A549 (cell line): ENCODE measurements around the gene INPP4B. TPM values are rescaled to one million over a fixed set of nuclear protein-coding genes. Genes with fewer than 3 reads are reported as not detected.

Source experiments
- ATAC-seq, 2 experiments: fragments of 200-7000 bp in 1 of 2; fragments of >200 bp in 1 of 2; cut with Nextera tagmentation in 1 of 2; cut with Tn5 transposase in 1 of 2; 3 replicates each; pipeline versions ENCODE4 v1.8.0 to v1.9.1; 2018 to 2020; ENCODE audit warnings: mild to moderate bottlenecking in 1 of 2, moderate library complexity in 1 of 2
- CTCF ChIA-PET: fragments of 300-600 bp; sonication (Branson Sonifier 250); formaldehyde crosslinking; extraction: SDS; loops from one replicate; lab custom pipeline; 2021; ENCODE audit warnings: antibody characterized with exemption, inconsistent platforms; lab: Yijun Ruan, JAX
- POLR2A ChIA-PET: fragments of 350-600 bp; formaldehyde crosslinking; extraction: SDS; loops from one replicate; lab custom pipeline; 2021; ENCODE audit warnings: antibody characterized with exemption, inconsistent platforms; lab: Yijun Ruan, JAX
- DNase-seq, 2 experiments: peaks; one replicate each; pipeline versions ENCODE4 v3.0.0 to v3.0.0-alpha.2; 2011 to 2016; ENCODE audit warnings: low read depth in 1 of 2, low spot score in 1 of 2
- FAIRE-seq: peaks from 2 replicates; lab custom pipeline; 2011; peaks lifted over from hg19 to GRCh38; lab: Jason Lieb, UNC
- H3K27ac ChIP-seq, 2 experiments: fragments of >200 bp; sonication (Bioruptor Twin); formaldehyde crosslinking; 3 replicates each; pipeline ENCODE4 v1.5.1; 2016 to 2017
- H3K4me1 ChIP-seq: fragments of >200 bp; sonication (Bioruptor Twin); formaldehyde crosslinking; 3 replicates; pipeline ENCODE4 v1.6.1; 2016
- H3K4me2 ChIP-seq: fragments of >200 bp; sonication (Bioruptor Twin); formaldehyde crosslinking; 3 replicates; pipeline ENCODE4 v1.6.1; 2016
- H3K4me3 ChIP-seq: fragments of >200 bp; sonication (Bioruptor Twin); formaldehyde crosslinking; 3 replicates; pipeline ENCODE4 v1.5.1; 2016
- H3K9me3 ChIP-seq: fragments of >200 bp; sonication (Bioruptor Twin); formaldehyde crosslinking; 3 replicates; pipeline ENCODE4 v1.6.1; 2016
- CHD4 ChIP-seq: fragments of 200-600 bp; sonication (generic); IDR thresholded peaks from 2 replicates; pipeline ENCODE4 v1.6.1; 2016; ENCODE audit warnings: antibody characterized with exemption, mild to moderate bottlenecking, borderline replicate concordance
- EHF ChIP-seq: fragments of 250-450 bp; sonication (Bioruptor Pico); IDR thresholded peaks from 2 replicates; pipeline ENCODE4 v1.5.0; 2020; ENCODE audit warnings: mild to moderate bottlenecking
- EHMT2 ChIP-seq: fragments of 200-600 bp; sonication (generic); IDR thresholded peaks from 2 replicates; pipeline ENCODE4 v1.6.1; 2016; ENCODE audit warnings: antibody characterized with exemption, low read depth, mild to moderate bottlenecking, moderate library complexity
- FOSL2 ChIP-seq, 2 experiments: fragments of 450-650 bp in 1 of 2; fragments of >200 bp in 1 of 2; sonication (Bioruptor Twin) in 1 of 2; formaldehyde crosslinking; IDR thresholded peaks; 2 replicates each; pipeline versions ENCODE4 v1.5.0 to v1.6.1; 2016 to 2020; ENCODE audit warnings: mild to moderate bottlenecking in 1 of 2, moderate library complexity in 1 of 2
- FOXS1 ChIP-seq: fragments of 250-450 bp; sonication (Bioruptor Pico); IDR thresholded peaks from 2 replicates; pipeline ENCODE4 v1.5.0; 2020; ENCODE audit warnings: mild to moderate bottlenecking, moderate library complexity
- HOXA7 ChIP-seq: fragments of 250-450 bp; sonication (Bioruptor Pico); IDR thresholded peaks from 2 replicates; pipeline ENCODE4 v1.5.0; 2020; ENCODE audit warnings: mild to moderate bottlenecking, moderate library complexity
- MAZ ChIP-seq: fragments of 150-350 bp; IDR thresholded peaks from 2 replicates; pipeline ENCODE4 v1.6.1; 2014; ENCODE audit warnings: antibody characterized with exemption, low read depth, low read length, borderline replicate concordance
- RCOR1 ChIP-seq: fragments of 150-350 bp; IDR thresholded peaks from 2 replicates; pipeline ENCODE4 v1.6.1; 2014; ENCODE audit warnings: antibody characterized with exemption, low read length, low read depth
- SMC3 ChIP-seq: fragments of >200 bp; sonication (Bioruptor Twin); formaldehyde crosslinking; IDR thresholded peaks from 3 replicates; pipeline ENCODE4 v1.6.1; 2018; ENCODE audit warnings: inconsistent platforms
- ZFP36 ChIP-seq: fragments of 450-650 bp; IDR thresholded peaks from 2 replicates; pipeline ENCODE4 v1.6.1; 2014; ENCODE audit warnings: borderline replicate concordance; ENCODE audit not compliant: partially characterized antibody
- WGBS: methylation state at CpG from one replicate; pipeline ENCODE4 v1.1.6; 2017; ENCODE audit errors: missing lambda C conversion rate; 5-methylcytosine and 5-hydroxymethylcytosine counted together
- polyA plus RNA-seq, 4 experiments: library from polyadenylated mRNA; depleted of rRNA in 3 of 4; stranded (reverse); fragments of >200 nt; fragmentation: RNase III in 1 of 4; extraction: RNeasy Plus Mini Kit Qiagen cat#74134 plus additional on column Dnase treatment in 1 of 4; gene quantifications; 2 replicates in 3 of 4; 3 replicates in 1 of 4; pipeline ENCODE4 v1.2.3, GENCODE V29; 2011 to 2017
- TF ChIP-seq, protein P1 (sequence below): IDR thresholded peaks from 2 replicates; pipeline ENCODE4 v1.6.1; 2012; ENCODE audit warnings: low read depth, borderline replicate concordance
- TF ChIP-seq, protein P2 (sequence below): IDR thresholded peaks from 2 replicates; pipeline ENCODE4 v1.6.1; 2012
- TF ChIP-seq, protein P3 (sequence below): fragments of 150-350 bp; IDR thresholded peaks from 2 replicates; pipeline ENCODE4 v1.6.1; 2014; ENCODE audit warnings: low read depth, mild to moderate bottlenecking, low read length
- TF ChIP-seq, protein P4 (sequence below): fragments of >200 bp; sonication (Bioruptor Twin); formaldehyde crosslinking; IDR thresholded peaks from 3 replicates; pipeline ENCODE4 v1.5.1; 2016
- TF ChIP-seq, protein P5 (sequence below): fragments of 250-450 bp; sonication (Bioruptor Pico); IDR thresholded peaks from 2 replicates; pipeline ENCODE4 v1.5.0; 2021; ENCODE audit warnings: mild to moderate bottlenecking, moderate library complexity, borderline replicate concordance

Gene INPP4B
- polyA plus RNA-seq, 2 of the 4 experiments (the other 2 are of a cell fraction) = 7.2 to 14.9 TPM

DNA sequence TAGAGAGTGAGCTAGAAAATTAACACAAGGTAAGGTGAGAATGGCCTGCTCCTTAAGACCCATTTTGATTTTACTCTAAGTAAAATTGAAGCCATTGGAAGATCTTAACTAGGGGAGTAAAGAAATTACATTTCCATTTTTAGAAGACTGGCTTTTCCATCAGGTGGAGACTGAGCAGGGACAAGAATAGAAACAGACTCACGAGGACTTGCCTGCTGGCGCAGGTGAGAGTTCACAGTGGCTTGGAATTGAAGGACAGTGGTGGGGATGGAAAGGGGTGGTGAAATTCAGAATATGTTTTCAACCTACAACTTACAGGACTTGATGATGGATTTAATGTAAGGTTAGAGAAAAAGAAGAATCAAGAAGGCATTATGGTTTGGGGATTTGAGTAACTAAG lies 427.4 kb downstream of the INPP4B start:
- no peak overlapping the region for H3K4me2 ChIP-seq
- no peak for FAIRE-seq
- H3K27ac ChIP-seq = no peak overlapping the region
- DNase-seq = no peak
- no peaks in the 10 kb centered on the region for H3K9me3 ChIP-seq
- ChIA-PET POLR2A (no interaction called here), CTCF (no interaction called here)
- no peak for TF ChIP-seq EHMT2
- TF ChIP-seq EHF (CRISPR knock-in tag) = no peak
- TF ChIP-seq, protein P1, sequence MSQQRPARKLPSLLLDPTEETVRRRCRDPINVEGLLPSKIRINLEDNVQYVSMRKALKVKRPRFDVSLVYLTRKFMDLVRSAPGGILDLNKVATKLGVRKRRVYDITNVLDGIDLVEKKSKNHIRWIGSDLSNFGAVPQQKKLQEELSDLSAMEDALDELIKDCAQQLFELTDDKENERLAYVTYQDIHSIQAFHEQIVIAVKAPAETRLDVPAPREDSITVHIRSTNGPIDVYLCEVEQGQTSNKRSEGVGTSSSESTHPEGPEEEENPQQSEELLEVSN = no peak
- TF ChIP-seq RCOR1 = no peak
- TF ChIP-seq HOXA7 (CRISPR knock-in tag) = no peak
- no peak for TF ChIP-seq ZFP36
- TF ChIP-seq, protein P2, sequence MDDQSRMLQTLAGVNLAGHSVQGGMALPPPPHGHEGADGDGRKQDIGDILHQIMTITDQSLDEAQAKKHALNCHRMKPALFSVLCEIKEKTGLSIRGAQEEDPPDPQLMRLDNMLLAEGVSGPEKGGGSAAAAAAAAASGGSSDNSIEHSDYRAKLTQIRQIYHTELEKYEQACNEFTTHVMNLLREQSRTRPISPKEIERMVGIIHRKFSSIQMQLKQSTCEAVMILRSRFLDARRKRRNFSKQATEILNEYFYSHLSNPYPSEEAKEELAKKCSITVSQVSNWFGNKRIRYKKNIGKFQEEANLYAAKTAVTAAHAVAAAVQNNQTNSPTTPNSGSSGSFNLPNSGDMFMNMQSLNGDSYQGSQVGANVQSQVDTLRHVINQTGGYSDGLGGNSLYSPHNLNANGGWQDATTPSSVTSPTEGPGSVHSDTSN = no peak
- no peak for TF ChIP-seq MAZ
- no peak for ATAC-seq
- H3K4me1 ChIP-seq = 0 out of 3 replicates have a peak, but pooled peaks cover 5% of the 10 kb centered on the region
- WGBS = 92% methylated on average over 2 of the region's 2 CpGs
- H3K4me3 ChIP-seq = no peak overlapping the region

DNA sequence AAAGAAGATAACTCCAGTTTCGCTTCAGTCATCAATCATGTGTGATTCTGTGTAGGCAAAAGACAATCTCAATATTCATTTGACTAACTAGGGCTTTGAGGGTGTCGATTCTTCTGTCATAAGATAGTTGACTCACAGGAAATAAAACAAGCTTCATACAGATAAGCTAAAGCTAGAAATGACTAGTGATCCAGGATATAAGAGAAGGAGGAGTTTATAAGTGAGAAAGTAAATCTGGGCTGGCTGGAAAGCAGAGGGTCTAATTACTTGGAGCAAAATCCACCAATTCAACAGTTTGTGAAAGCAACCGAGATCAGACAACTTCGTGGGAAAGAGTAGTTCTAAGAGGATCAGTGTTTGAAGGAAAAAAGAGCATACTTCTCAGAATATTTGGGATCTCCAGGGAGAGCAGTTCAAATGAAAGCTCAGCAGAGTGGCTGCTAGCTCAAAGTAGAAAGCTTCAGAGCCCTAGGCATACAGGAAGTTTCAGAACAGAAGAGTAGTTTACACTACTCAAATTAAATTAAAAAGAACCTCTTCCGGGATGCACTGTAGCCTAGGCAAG lies 429.3 kb downstream of the INPP4B start:
- H3K4me2 ChIP-seq = no peak overlapping the region
- no peak for TF ChIP-seq FOSL2 (IDR thresholded peaks at IDR 0.05)
- no peak for TF ChIP-seq FOSL2 (CRISPR knock-in tag; IDR thresholded peaks at IDR 0.05)
- TF ChIP-seq FOXS1 (CRISPR knock-in tag) = no peak
- TF ChIP-seq, protein P3, sequence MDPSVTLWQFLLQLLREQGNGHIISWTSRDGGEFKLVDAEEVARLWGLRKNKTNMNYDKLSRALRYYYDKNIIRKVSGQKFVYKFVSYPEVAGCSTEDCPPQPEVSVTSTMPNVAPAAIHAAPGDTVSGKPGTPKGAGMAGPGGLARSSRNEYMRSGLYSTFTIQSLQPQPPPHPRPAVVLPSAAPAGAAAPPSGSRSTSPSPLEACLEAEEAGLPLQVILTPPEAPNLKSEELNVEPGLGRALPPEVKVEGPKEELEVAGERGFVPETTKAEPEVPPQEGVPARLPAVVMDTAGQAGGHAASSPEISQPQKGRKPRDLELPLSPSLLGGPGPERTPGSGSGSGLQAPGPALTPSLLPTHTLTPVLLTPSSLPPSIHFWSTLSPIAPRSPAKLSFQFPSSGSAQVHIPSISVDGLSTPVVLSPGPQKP = no peak
- no peak for TF ChIP-seq CHD4
- no peak for TF ChIP-seq EHF (CRISPR knock-in tag)
- TF ChIP-seq, protein P4, sequence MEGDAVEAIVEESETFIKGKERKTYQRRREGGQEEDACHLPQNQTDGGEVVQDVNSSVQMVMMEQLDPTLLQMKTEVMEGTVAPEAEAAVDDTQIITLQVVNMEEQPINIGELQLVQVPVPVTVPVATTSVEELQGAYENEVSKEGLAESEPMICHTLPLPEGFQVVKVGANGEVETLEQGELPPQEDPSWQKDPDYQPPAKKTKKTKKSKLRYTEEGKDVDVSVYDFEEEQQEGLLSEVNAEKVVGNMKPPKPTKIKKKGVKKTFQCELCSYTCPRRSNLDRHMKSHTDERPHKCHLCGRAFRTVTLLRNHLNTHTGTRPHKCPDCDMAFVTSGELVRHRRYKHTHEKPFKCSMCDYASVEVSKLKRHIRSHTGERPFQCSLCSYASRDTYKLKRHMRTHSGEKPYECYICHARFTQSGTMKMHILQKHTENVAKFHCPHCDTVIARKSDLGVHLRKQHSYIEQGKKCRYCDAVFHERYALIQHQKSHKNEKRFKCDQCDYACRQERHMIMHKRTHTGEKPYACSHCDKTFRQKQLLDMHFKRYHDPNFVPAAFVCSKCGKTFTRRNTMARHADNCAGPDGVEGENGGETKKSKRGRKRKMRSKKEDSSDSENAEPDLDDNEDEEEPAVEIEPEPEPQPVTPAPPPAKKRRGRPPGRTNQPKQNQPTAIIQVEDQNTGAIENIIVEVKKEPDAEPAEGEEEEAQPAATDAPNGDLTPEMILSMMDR = no peak
- TF ChIP-seq EHMT2 = no peak
- TF ChIP-seq RCOR1 = no peak
- TF ChIP-seq, protein P5, sequence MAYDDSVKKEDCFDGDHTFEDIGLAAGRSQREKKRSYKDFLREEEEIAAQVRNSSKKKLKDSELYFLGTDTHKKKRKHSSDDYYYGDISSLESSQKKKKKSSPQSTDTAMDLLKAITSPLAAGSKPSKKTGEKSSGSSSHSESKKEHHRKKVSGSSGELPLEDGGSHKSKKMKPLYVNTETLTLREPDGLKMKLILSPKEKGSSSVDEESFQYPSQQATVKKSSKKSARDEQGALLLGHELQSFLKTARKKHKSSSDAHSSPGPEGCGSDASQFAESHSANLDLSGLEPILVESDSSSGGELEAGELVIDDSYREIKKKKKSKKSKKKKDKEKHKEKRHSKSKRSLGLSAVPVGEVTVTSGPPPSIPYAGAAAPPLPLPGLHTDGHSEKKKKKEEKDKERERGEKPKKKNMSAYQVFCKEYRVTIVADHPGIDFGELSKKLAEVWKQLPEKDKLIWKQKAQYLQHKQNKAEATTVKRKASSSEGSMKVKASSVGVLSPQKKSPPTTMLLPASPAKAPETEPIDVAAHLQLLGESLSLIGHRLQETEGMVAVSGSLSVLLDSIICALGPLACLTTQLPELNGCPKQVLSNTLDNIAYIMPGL (CRISPR knock-in tag) = no peak
- no peak for TF ChIP-seq SMC3
- no peak for TF ChIP-seq MAZ
- no peak for ATAC-seq

More for the DNA sequence above, 429.3 kb downstream of the INPP4B start:
- no peak for DNase-seq
- 0 out of 3 replicates have a peak, but pooled peaks cover 7% of the 10 kb centered on the region for H3K4me1 ChIP-seq
- ChIA-PET POLR2A (no interaction called here), CTCF (no interaction called here)
- H3K27ac ChIP-seq = peak overlapping the region in 1 of 2 experiments; percentile 58; a peak in 2 of 6 replicates
- no peak for FAIRE-seq
- WGBS = 57% methylated on average over 5 of the region's 5 CpGs
- no peak overlapping the region for H3K4me3 ChIP-seq
- no peaks in the 10 kb centered on the region for H3K9me3 ChIP-seq
